ENCODE measurements around the gene TNFRSF4.

GRCh38 chr1:1199961-1200875, 13.7 kb downstream of the TNFRSF4 start:
- TF ChIP-seq CTCF (IDR thresholded peaks at IDR 0.05 in 4 of 5, conservative IDR thresholded peaks at IDR 0.05 in 1 of 5) (no peak), POLR2A (IDR thresholded peaks at IDR 0.05) (no peak)
